Fibroblast of skin of abdomen (primary cell): ENCODE results near the gene TGFB2.

ENCODE experiments used
- DNase-seq: peaks from one replicate; pipeline ENCODE4 v3.0.0-alpha.2; 2013

TGFB2 gene

GRCh38 chr1:218464871-218465270, 119.7 kb downstream of the TGFB2 start:
- DNase-seq = no peak

- no peak for DNase-seq
Measured at GRCh38 chr1:218466341-218467010, 121.3 kb downstream of the TGFB2 start.

GRCh38 chr1:218467101-218468072, 122.3 kb downstream of the TGFB2 start:
- DNase-seq = peak; percentile 81

- no peak for DNase-seq
Measured at GRCh38 chr1:218468711-218469110, 123.6 kb downstream of the TGFB2 start.

GRCh38 chr1:218472885-218473284, 127.7 kb downstream of the TGFB2 start:
- no peak for DNase-seq

- peak; percentile 73 for DNase-seq
Measured at GRCh38 chr1:218473522-218473921, 128.4 kb downstream of the TGFB2 start.

GRCh38 chr1:218474128-218474527, 129.0 kb downstream of the TGFB2 start:
- DNase-seq = no peak

GRCh38 chr1:218475275-218475674, 130.1 kb downstream of the TGFB2 start:
- no peak for DNase-seq

GRCh38 chr1:218475699-218476098, 130.6 kb downstream of the TGFB2 start:
- no peak for DNase-seq

- peak; percentile 90 for DNase-seq
Measured at GRCh38 chr1:218476385-218476784, 131.2 kb downstream of the TGFB2 start.

GRCh38 chr1:218478336-218478735, 133.2 kb downstream of the TGFB2 start:
- DNase-seq = no peak

GRCh38 chr1:218479436-218480115, 134.4 kb downstream of the TGFB2 start:
- DNase-seq = peak; percentile 85

- peak; percentile 95 for DNase-seq
Measured at GRCh38 chr1:218480137-218480536, 135.0 kb downstream of the TGFB2 start.

GRCh38 chr1:218480588-218481099, 135.5 kb downstream of the TGFB2 start:
- DNase-seq = peak; percentile 94

- peak; percentile 62 for DNase-seq
Measured at GRCh38 chr1:218481116-218481775, 136.1 kb downstream of the TGFB2 start.

- DNase-seq = peak; percentile 63
Measured at GRCh38 chr1:218482683-218483082, 137.5 kb downstream of the TGFB2 start.

GRCh38 chr1:218485241-218485928, 140.2 kb downstream of the TGFB2 start:
- no peak for DNase-seq

GRCh38 chr1:218488531-218488930, 143.4 kb downstream of the TGFB2 start:
- DNase-seq = no peak

- DNase-seq = peak; percentile 81
Measured at GRCh38 chr1:218488986-218489385, 143.8 kb downstream of the TGFB2 start.

GRCh38 chr1:218490406-218490922, 145.3 kb downstream of the TGFB2 start:
- DNase-seq = no peak

- DNase-seq = no peak
Measured at GRCh38 chr1:218492874-218493273, 147.7 kb downstream of the TGFB2 start.
